IMR-90 (cell line): Measurements from ENCODE around the gene ABCC10.

ENCODE experiments used
- CEBPB ChIP-seq: IDR thresholded peaks from 2 replicates; pipeline ENCODE4 v1.6.1; 2012; ENCODE audit warnings: low read depth, low read length, improper control_type of control experiment
- CHD1 ChIP-seq: IDR thresholded peaks from 2 replicates; pipeline ENCODE4 v1.6.1; 2012; ENCODE audit warnings: low read depth, low read length, improper control_type of control experiment
- CTCF ChIP-seq: conservative IDR thresholded peaks from 2 replicates; pipeline ENCODE4 v1.5.1; 2012; ENCODE audit warnings: mild to moderate bottlenecking, low read depth, low read length, improper control_type of control experiment
- MAFK ChIP-seq: IDR thresholded peaks from 2 replicates; pipeline ENCODE4 v1.6.1; 2012; ENCODE audit warnings: low read depth, low read length, improper control_type of control experiment
- MAZ ChIP-seq: IDR thresholded peaks from 2 replicates; pipeline ENCODE4 v1.6.1; 2012; ENCODE audit warnings: low read depth, mild to moderate bottlenecking, low read length, improper control_type of control experiment, moderate library complexity, borderline replicate concordance
- MXI1 ChIP-seq: IDR thresholded peaks from 2 replicates; pipeline ENCODE4 v1.6.1; 2012; ENCODE audit warnings: low read depth, mild to moderate bottlenecking, low read length, moderate library complexity, borderline replicate concordance
- NFE2L2 ChIP-seq: fragments of 150-350 bp; IDR thresholded peaks from 2 replicates; pipeline ENCODE4 v1.6.1; 2016; ENCODE audit warnings: low read depth, mild to moderate bottlenecking, low read length
- POLR2A ChIP-seq: IDR thresholded peaks from 2 replicates; pipeline ENCODE4 v1.6.1; 2012; ENCODE audit warnings: mild to moderate bottlenecking, low read depth, low read length
- RAD21 ChIP-seq: IDR thresholded peaks from 2 replicates; pipeline ENCODE4 v1.6.1; 2012; ENCODE audit warnings: low read length, improper control_type of control experiment
- RCOR1 ChIP-seq: IDR thresholded peaks from 2 replicates; pipeline ENCODE4 v1.6.1; 2012; ENCODE audit warnings: mild to moderate bottlenecking, low read length, improper control_type of control experiment; ENCODE audit not compliant: insufficient replicate concordance
- TF ChIP-seq, protein P1 (sequence below): fragments of 150-350 bp; IDR thresholded peaks from 2 replicates; pipeline ENCODE4 v1.6.1; 2017; ENCODE audit warnings: mild to moderate bottlenecking, antibody characterized with exemption, low read length, low read depth
- TF ChIP-seq, protein P2 (sequence below): fragments of 150-350 bp; IDR thresholded peaks from 2 replicates; pipeline ENCODE4 v1.6.1; 2016; ENCODE audit warnings: low read depth, mild to moderate bottlenecking, low read length, moderate library complexity, borderline replicate concordance

GRCh38 chr6:43499028-43499815 lies 71.9 kb downstream of the ABCC10 start:
- TF ChIP-seq CTCF (no peak), RAD21 (no peak), MXI1 (no peak), POLR2A (no peak), MAFK (no peak), CHD1 (no peak), CEBPB (no peak), RCOR1 (no peak), MAZ (no peak), NFE2L2 (no peak)
- TF ChIP-seq, protein P1, sequence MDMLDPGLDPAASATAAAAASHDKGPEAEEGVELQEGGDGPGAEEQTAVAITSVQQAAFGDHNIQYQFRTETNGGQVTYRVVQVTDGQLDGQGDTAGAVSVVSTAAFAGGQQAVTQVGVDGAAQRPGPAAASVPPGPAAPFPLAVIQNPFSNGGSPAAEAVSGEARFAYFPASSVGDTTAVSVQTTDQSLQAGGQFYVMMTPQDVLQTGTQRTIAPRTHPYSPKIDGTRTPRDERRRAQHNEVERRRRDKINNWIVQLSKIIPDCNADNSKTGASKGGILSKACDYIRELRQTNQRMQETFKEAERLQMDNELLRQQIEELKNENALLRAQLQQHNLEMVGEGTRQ: no peak
- TF ChIP-seq, protein P2, sequence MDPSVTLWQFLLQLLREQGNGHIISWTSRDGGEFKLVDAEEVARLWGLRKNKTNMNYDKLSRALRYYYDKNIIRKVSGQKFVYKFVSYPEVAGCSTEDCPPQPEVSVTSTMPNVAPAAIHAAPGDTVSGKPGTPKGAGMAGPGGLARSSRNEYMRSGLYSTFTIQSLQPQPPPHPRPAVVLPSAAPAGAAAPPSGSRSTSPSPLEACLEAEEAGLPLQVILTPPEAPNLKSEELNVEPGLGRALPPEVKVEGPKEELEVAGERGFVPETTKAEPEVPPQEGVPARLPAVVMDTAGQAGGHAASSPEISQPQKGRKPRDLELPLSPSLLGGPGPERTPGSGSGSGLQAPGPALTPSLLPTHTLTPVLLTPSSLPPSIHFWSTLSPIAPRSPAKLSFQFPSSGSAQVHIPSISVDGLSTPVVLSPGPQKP: no peak
